ENCODE data around the gene HTT. TPM values are rescaled to one million over a fixed set of nuclear protein-coding genes. Genes with fewer than 3 reads are reported as not detected.

Gene HTT
- total and polyA plus RNA-seq, 2 of the 8 experiments (the other 6 are each of a cell fraction or from before 2014, with no cell fraction given) = 24.0 to 71.0 TPM

- Histone ChIP-seq H3K18ac (ENCODE audit: extremely low read depth, low read length) (no peak overlapping the region), H3K56ac (replicated peaks; ENCODE audit: insufficient read length, low read depth, low read length) (no peak overlapping the region), H3K9me3 (ENCODE audit: insufficient read depth in 2 of 2, low read depth in 1 of 2, low read length in 1 of 2) (peaks cover 0 to 3% of the 10 kb centered on the region in 2 experiments; a peak in 1 of 4 replicates), H2AK5ac (ENCODE audit: low read depth, low read length) (no peak overlapping the region), H2BK15ac (ENCODE audit: low read length) (no peak overlapping the region), H3K9ac (replicated peaks in 1 of 4; ENCODE audit: extremely low read depth in 1 of 4, low read depth in 3 of 4, low read length in 3 of 4) (no peak overlapping the region), H3K27ac (ENCODE audit: low read depth, low read length) (no peak overlapping the region), H3K36me3 (ENCODE audit: control insufficient read depth in 2 of 4, insufficient read depth in 4 of 4, low read length in 3 of 4) (peaks cover 28 to 69% (median 50%) of the 10 kb centered on the region in 4 experiments), H3K4me3 (ENCODE audit: extremely low read depth in 1 of 4, insufficient read depth in 2 of 4, low read depth in 3 of 4, low read length in 4 of 4) (no peak overlapping the region), H3K23ac (ENCODE audit: insufficient read length) (no peak overlapping the region), H4K8ac (ENCODE audit: extremely low read depth, insufficient read depth, low read length) (no peak overlapping the region), H4K5ac (ENCODE audit: insufficient read length, low read depth, low read length) (no peak overlapping the region), H2BK20ac (ENCODE audit: low read length) (no peak overlapping the region), H4K91ac (replicated peaks; ENCODE audit: insufficient read length, low read length) (no peak overlapping the region), H2BK5ac (ENCODE audit: low read depth, low read length) (no peak overlapping the region), H3K27me3 (replicated peaks in 1 of 4; ENCODE audit: control insufficient read depth in 3 of 4, extremely low read depth in 1 of 4, insufficient read depth in 3 of 4, low read length in 3 of 4) (no peaks in the 10 kb centered on the region), H2BK12ac (ENCODE audit: low read depth, low read length) (no peak overlapping the region), H3K23me2 (ENCODE audit: low read depth, low read length) (no peaks in the 10 kb centered on the region; the same call in 1 of the 2 replicates), H4K20me1 (replicated peaks in 1 of 2; ENCODE audit: control insufficient read depth in 1 of 2, insufficient read depth in 2 of 2, low read length in 2 of 2) (peaks cover 15 to 18% of the 10 kb centered on the region in 2 experiments), H3K14ac (ENCODE audit: insufficient read length) (no peak overlapping the region), H3K79me2 (ENCODE audit: control insufficient read depth in 1 of 2, insufficient read depth in 2 of 2, low read length in 2 of 2) (no peaks in the 10 kb centered on the region), H2AFZ (ENCODE audit: low read length) (no peak overlapping the region), H3K4me1 (replicated peaks in 1 of 4; ENCODE audit: control insufficient read depth in 3 of 4, insufficient read depth in 4 of 4, low read length in 3 of 4) (no peaks in the 10 kb centered on the region), H3K4me2 (ENCODE audit: insufficient read depth in 1 of 2, low read depth in 2 of 2, low read length in 2 of 2) (no peak overlapping the region), H2BK120ac (replicated peaks; ENCODE audit: low read depth, low read length) (no peak overlapping the region), H3K79me1 (ENCODE audit: low read depth, low read length) (no peaks in the 10 kb centered on the region; the same call in 1 of the 2 replicates), H3K4ac (replicated peaks; ENCODE audit: insufficient read length, low read depth, low read length) (no peak overlapping the region)
- CTCF ChIA-PET (ENCODE audit: partially characterized antibody) = no interaction called here
- POLR2A ChIA-PET (ENCODE audit: partially characterized antibody) = no interaction called here
- FAIRE-seq (no peak), DNase-seq (ENCODE audit: low read depth in 1 of 2, low spot score in 2 of 2) (no peak)
- TF ChIP-seq POLR2A (IDR thresholded peaks at IDR 0.05; ENCODE audit: control extremely low read depth in 1 of 2, low read depth in 2 of 2, low read length in 2 of 2) = no peak
- no peak for TF ChIP-seq SP1 (IDR thresholded peaks at IDR 0.05; ENCODE audit: low read depth, low read length)
- 76% methylated on average over 6 of the region's 6 CpGs; no CpG with 5 or more reads in 1 of the 2 experiments for WGBS, 2 experiments (ENCODE audit: extremely low coverage in 1 of 2, insufficient coverage in 1 of 2, insufficient read length in 1 of 2, insufficient replicate concordance in 2 of 2, low coverage in 1 of 2, low lambda C conversion rate in 2 of 2, missing lambda C conversion rate in 1 of 2)
These were observed 152.5 kb downstream of the HTT start for GRCh38 chr4:3226944-3227343.
